GM06990 (cell line): ENCODE data around the gene SIAH3.

Experiments
- DNase-seq: peaks from one replicate; pipeline ENCODE4 v3.0.0-alpha.2; 2011; ENCODE audit not compliant: insufficient read length; ENCODE audit errors: extremely low read depth
- H3K27me3 ChIP-seq: replicated peaks from 2 replicates; pipeline ENCODE4 v1.6.0; 2011; ENCODE audit warnings: low read length; ENCODE audit not compliant: control insufficient read depth, insufficient read depth
- H3K36me3 ChIP-seq: 2 replicates; pipeline ENCODE4 v1.5.1; 2011; ENCODE audit warnings: low read length; ENCODE audit not compliant: control insufficient read depth, insufficient read depth
- H3K4me3 ChIP-seq: replicated peaks from 2 replicates; pipeline ENCODE4 v1.5.1; 2011; ENCODE audit warnings: low read depth, mild to moderate bottlenecking, control low read depth, low read length
- CTCF ChIP-seq: IDR thresholded peaks from 2 replicates; pipeline ENCODE4 v1.5.1; 2011; ENCODE audit warnings: low read length, control low read depth, mild to moderate bottlenecking, inconsistent platforms; ENCODE audit not compliant: insufficient read depth, poor library complexity, severe bottlenecking

SIAH3 gene

GRCh38 chr13:45786293-45786920 is 65.1 kb downstream of the SIAH3 start:
- H3K36me3 ChIP-seq: no peaks in the 10 kb centered on the region
- no peak overlapping the region for H3K4me3 ChIP-seq
- H3K27me3 ChIP-seq: no peaks in the 10 kb centered on the region; the same call in none of the 2 replicates
- TF ChIP-seq CTCF: no peak
- DNase-seq: no peak

DNA sequence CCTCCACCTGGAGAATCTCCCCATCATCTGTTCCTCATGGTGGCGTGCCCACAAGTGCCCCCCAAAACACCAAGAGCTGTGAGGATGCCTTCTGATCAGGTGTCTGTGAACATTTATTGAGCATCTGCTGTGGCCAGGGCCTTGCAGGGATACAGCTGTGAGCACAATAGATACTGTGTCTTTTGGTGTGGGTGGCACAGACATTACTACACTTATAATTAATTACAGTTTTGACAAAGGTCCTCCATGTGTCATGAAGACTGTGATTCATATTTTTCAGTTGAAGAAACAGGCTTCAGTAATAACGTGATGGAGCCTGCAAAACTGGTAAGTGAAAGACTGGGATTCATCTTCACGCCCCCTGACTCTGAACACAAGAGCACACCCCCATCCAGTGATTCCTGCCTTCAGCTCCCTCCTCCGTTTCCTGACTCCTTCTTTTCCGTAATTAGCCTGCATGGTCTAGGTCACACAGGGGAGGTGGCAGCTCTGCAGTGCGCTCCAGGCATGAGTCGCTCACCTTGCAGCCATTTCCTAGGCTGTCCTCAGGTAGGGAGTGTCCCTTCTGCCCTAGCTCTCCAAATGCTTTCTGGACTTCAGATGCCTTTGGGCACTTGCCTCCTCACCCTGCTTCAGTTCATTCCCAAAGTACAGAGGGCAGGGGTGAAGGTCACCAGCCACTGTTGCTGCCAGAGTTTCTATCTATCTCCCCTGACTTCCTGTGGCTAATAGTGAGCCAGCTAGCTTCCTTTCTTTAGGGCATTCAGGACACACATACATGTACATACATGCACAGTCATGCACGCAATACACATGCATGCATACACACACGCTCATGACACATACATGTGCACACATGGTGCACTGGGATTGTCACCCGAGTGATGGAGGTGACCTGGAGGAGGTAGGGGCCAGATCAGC is 66.5 kb downstream of the SIAH3 start:
- H3K36me3 ChIP-seq: no peaks in the 10 kb centered on the region
- no peak for DNase-seq
- no peak overlapping the region for H3K4me3 ChIP-seq
- TF ChIP-seq CTCF: no peak
- no peaks in the 10 kb centered on the region; the same call in 1 of the 2 replicates for H3K27me3 ChIP-seq

- no peak for DNase-seq
- Histone ChIP-seq H3K36me3 (no peaks in the 10 kb centered on the region), H3K27me3 (no peaks in the 10 kb centered on the region; the same call in 1 of the 2 replicates), H3K4me3 (no peak overlapping the region)
- TF ChIP-seq CTCF: no peak
Measured at GRCh38 chr13:45783346-45784043, 68.1 kb downstream of the SIAH3 start.

DNA sequence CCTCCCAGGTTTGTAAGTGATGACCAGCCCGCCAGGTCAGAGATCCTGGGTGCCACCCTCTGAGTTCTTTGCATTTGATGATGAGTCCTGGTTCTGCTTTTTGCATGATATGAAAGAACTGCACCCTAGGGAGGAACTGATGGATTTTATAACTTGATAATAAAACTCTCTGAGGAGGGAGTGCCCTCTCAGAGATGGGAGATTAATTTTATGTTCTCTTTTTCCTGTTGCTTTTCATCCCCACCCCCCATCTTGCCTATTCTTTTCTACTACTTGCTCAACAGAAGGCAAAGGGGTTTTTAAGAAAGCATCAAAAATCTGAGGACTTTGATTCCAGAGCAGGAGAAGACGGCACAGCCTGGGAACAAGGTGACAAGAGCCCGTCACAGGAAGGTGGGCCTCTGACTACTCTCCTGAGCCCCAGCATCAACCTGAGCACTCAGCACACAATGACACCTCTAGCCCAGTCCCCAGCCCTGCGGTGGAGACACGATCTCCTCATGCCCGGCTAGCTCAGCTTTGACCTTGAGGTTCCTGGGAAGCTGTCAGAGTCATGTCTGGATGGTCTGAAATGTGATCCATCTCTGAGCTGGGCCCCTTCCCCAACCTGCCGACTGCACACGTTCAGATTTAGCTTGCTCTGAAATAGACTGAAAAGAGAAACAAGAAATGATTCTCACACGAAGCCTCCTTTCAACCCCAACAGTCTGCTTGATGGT is 69.1 kb downstream of the SIAH3 start:
- no peak overlapping the region for H3K4me3 ChIP-seq
- DNase-seq: no peak
- H3K27me3 ChIP-seq: no peaks in the 10 kb centered on the region
- no peak for TF ChIP-seq CTCF
- H3K36me3 ChIP-seq: no peaks in the 10 kb centered on the region

DNA sequence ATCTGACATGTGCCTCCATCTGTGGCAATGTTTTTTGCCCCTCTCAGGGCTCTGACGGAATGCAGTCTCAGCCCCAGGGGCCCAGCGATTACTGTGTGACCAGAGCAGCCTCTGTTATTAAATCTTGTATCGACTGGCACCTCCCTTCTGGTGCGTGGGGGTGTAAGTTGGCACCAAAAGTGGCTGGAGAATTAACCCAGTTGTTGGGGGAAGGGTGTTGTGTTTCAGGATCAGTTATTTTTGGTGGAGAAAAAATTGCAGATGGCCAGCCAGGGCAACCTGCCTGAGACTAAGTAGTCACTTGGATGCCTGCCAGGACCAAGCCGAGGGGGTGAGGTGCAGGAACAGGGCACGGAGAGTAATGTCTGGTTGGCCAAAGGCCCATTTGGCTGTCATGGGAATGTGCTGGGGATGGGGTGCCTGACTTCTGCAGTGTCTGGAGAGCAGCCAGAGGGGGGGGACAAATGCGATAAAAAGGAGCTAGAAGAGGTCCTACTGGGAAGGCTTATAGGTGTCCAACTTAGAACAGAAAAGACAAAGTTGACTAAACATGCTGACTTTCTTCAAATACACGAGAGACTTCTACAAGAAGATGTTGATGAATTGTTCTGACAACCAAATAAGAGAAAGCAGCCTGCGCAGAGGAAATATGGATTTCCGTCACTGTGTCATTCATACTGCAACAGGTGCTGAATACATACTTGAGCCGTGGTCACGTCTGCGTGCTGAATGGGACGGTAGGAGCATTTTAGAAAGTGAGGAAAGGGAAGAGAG is 69.8 kb downstream of the SIAH3 start:
- Histone ChIP-seq H3K4me3 (no peak overlapping the region), H3K36me3 (no peaks in the 10 kb centered on the region), H3K27me3 (no peaks in the 10 kb centered on the region)
- no peak for DNase-seq
- TF ChIP-seq CTCF: no peak
